Endothelial cell (in vitro differentiated cells): ENCODE measurements around the gene GPRIN3. TPM values are rescaled to one million over a fixed set of nuclear protein-coding genes. Genes with fewer than 3 reads are reported as not detected.

ENCODE experiments used
- DNase-seq: peaks from one replicate; pipeline ENCODE4 v3.0.0; 2021; ENCODE audit warnings: low spot score
- H3K27ac Mint-ChIP-seq: one replicate; pipeline ENCODE4 v1.8.0; 2021; ENCODE audit warnings: mixed read lengths, inconsistent platforms; ENCODE audit not compliant: unreplicated experiment
- H3K27me3 Mint-ChIP-seq: one replicate; pipeline ENCODE4 v1.8.0; 2021; ENCODE audit warnings: mild to moderate bottlenecking, moderate library complexity, mixed read lengths, inconsistent platforms; ENCODE audit not compliant: unreplicated experiment
- H3K36me3 Mint-ChIP-seq: one replicate; pipeline ENCODE4 v1.8.0; 2021; ENCODE audit warnings: mild to moderate bottlenecking, low read depth, mixed read lengths, inconsistent platforms; ENCODE audit not compliant: unreplicated experiment
- H3K4me1 Mint-ChIP-seq: one replicate; pipeline ENCODE4 v1.8.0; 2021; ENCODE audit warnings: mild to moderate bottlenecking, mixed read lengths, inconsistent platforms; ENCODE audit not compliant: unreplicated experiment
- H3K4me3 Mint-ChIP-seq: one replicate; pipeline ENCODE4 v1.8.0; 2021; ENCODE audit warnings: mild to moderate bottlenecking, mixed read lengths, inconsistent platforms; ENCODE audit not compliant: unreplicated experiment
- H3K9me3 Mint-ChIP-seq: one replicate; pipeline ENCODE4 v1.8.0; 2021; ENCODE audit warnings: mixed read lengths, inconsistent platforms; ENCODE audit not compliant: unreplicated experiment
- total RNA-seq: library from RNA; stranded (reverse); fragmentation: NEBNext Ultra II Directional; extraction: Animal tissue kit (Norgen Biotek cat#: 25700); gene quantifications from one replicate; pipeline ENCODE4 v1.2.1, GENCODE V29; 2021; ENCODE audit not compliant: unreplicated experiment
- TF ChIP-seq, protein P1 (sequence below): fragments of 200-600 bp; sonication (generic); IDR thresholded peaks from one replicate; pipeline ENCODE4 v1.5.0; 2021; ENCODE audit warnings: antibody characterized with exemption; ENCODE audit not compliant: unreplicated experiment

The GPRIN3 gene
- total RNA-seq, 1 donor from 2014 or later = 8.9 TPM

GRCh38 chr4:89329280-89329679 is 21.7 kb upstream of the GPRIN3 start:
- H3K4me3 Mint-ChIP-seq = no peak overlapping the region
- no peak for DNase-seq
- H3K4me1 Mint-ChIP-seq = peaks cover 4% of the 10 kb centered on the region
- H3K9me3 Mint-ChIP-seq = no peaks in the 10 kb centered on the region
- H3K36me3 Mint-ChIP-seq = no peaks in the 10 kb centered on the region
- no peak overlapping the region for H3K27ac Mint-ChIP-seq
- TF ChIP-seq, protein P1, sequence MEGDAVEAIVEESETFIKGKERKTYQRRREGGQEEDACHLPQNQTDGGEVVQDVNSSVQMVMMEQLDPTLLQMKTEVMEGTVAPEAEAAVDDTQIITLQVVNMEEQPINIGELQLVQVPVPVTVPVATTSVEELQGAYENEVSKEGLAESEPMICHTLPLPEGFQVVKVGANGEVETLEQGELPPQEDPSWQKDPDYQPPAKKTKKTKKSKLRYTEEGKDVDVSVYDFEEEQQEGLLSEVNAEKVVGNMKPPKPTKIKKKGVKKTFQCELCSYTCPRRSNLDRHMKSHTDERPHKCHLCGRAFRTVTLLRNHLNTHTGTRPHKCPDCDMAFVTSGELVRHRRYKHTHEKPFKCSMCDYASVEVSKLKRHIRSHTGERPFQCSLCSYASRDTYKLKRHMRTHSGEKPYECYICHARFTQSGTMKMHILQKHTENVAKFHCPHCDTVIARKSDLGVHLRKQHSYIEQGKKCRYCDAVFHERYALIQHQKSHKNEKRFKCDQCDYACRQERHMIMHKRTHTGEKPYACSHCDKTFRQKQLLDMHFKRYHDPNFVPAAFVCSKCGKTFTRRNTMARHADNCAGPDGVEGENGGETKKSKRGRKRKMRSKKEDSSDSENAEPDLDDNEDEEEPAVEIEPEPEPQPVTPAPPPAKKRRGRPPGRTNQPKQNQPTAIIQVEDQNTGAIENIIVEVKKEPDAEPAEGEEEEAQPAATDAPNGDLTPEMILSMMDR = no peak
- H3K27me3 Mint-ChIP-seq = no peaks in the 10 kb centered on the region

GRCh38 chr4:89324671-89325070 is 17.1 kb upstream of the GPRIN3 start:
- Mint-ChIP-seq H3K27ac (no peak overlapping the region), H3K36me3 (no peaks in the 10 kb centered on the region), H3K27me3 (no peaks in the 10 kb centered on the region), H3K4me1 (peaks cover 5% of the 10 kb centered on the region), H3K4me3 (no peak overlapping the region), H3K9me3 (no peaks in the 10 kb centered on the region)
- TF ChIP-seq, protein P1 = no peak
- no peak for DNase-seq

DNA sequence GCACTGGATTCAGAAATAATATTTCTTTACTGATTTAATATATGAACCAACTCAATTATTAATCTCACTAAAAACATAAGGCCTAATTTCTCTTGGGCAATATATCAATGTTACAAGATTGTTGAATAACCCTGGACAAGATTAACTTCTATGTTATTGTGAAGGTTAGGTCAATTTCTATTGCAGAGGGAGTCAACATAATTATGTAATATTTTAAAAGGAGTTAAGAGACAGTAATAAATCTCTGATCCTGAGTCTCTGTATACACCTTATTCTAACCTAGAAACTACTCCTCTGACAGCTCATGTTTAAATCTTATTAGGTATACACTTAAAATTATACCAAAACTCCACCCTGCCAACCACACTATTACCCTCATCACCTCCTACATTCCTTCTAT is 15.1 kb upstream of the GPRIN3 start:
- no peak overlapping the region for H3K27ac Mint-ChIP-seq
- TF ChIP-seq, protein P1 = no peak
- no peaks in the 10 kb centered on the region for H3K9me3 Mint-ChIP-seq
- H3K36me3 Mint-ChIP-seq = no peaks in the 10 kb centered on the region
- H3K27me3 Mint-ChIP-seq = no peaks in the 10 kb centered on the region
- peaks cover 5% of the 10 kb centered on the region for H3K4me1 Mint-ChIP-seq
- no peak for DNase-seq
- no peak overlapping the region for H3K4me3 Mint-ChIP-seq

GRCh38 chr4:89319756-89320155 is 12.2 kb upstream of the GPRIN3 start:
- Mint-ChIP-seq H3K4me1 (peaks cover 11% of the 10 kb centered on the region), H3K4me3 (no peak overlapping the region), H3K27me3 (no peaks in the 10 kb centered on the region), H3K9me3 (no peaks in the 10 kb centered on the region), H3K36me3 (no peaks in the 10 kb centered on the region), H3K27ac (no peak overlapping the region)
- no peak for DNase-seq
- TF ChIP-seq, protein P1 = no peak

DNA sequence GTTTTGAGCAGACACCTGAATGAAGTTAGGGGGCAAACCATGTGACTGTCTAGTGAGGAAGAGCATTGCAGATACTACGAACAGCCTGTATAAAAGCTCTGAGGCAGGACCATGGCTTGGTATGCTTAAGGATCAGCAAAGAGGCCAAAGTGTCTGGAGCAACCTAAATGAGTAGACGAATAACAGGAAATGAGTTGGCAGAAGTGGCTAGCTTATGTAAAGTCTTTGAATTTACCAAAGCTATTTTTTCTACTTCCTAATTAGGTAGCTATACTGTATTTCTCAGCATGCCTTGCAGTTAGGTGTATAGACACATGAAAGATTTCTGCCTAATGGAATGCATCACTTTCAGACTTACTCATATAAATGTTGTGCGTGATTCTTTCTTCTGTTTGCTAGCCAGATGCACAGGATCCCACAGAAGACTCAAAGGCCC is 9.3 kb upstream of the GPRIN3 start:
- H3K9me3 Mint-ChIP-seq = no peaks in the 10 kb centered on the region
- H3K4me3 Mint-ChIP-seq = no peak overlapping the region
- H3K27ac Mint-ChIP-seq = no peak overlapping the region
- peaks cover 15% of the 10 kb centered on the region for H3K4me1 Mint-ChIP-seq
- no peaks in the 10 kb centered on the region for H3K27me3 Mint-ChIP-seq
- no peaks in the 10 kb centered on the region for H3K36me3 Mint-ChIP-seq
- no peak for DNase-seq
- TF ChIP-seq, protein P1 = no peak
